ENCODE data around the gene CNTN4.
"Not testable (repeated sequence)": the region's sequence is repeated elsewhere in the genome, so short reads cannot be mapped to it uniquely, and the experiment has no call there.

Gene CNTN4

DNA sequence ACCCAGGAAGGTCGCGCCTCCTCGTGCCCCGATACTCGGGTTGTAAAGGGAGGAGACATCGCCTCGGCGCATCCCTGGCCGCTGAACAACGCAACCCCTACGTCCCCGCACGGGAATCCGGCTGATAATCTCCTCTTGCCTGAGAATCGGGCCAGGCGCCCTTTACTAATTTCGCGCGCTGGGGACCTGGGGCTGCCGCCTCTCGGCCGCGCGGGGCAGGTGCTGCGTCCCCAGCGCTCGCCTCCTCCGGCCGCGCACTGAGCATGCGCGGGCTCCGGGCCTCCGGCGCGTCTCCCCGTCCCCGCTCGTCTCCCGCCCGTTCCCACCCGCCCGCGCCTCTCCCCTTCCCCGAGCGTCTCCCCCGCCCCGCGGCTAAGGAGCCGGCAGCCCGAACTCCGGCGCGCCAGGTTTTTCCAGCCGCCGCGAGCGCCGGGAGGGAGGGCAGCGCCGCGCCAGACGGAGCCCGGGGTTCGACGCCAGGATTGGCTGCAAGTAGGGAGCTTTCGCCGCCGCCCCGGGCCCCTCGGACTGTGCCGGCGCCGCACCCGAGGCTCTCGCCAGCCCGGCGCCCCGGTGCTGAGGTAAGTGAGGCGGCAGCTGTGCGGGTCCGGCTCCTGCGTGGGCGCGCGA lies at the start of gene CNTN4:
CNTN4 (plus strand) TSS at position 469 of the 630 bp plus-strand sequence.
- DNase-seq: no peak

DNA sequence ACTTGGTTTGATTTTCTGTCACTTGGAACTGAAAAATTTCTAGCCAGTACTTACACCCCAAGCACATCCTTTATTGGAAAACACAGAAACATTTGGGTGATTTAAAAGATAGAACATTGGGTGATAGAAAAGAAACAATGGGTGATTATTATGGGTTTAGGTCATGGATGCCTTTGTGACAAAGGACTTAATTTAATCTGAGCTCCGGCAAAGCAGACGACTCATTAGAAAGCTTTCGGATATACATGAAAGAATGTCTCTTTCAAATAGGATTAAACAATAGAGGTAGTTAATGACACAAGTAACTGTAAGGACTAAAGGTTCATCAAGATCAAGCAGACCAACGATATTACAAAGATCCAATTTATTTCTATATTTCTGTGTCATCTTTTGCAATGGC lies 37.3 kb upstream of the CNTN4 start:
- DNase-seq: no peak

DNA sequence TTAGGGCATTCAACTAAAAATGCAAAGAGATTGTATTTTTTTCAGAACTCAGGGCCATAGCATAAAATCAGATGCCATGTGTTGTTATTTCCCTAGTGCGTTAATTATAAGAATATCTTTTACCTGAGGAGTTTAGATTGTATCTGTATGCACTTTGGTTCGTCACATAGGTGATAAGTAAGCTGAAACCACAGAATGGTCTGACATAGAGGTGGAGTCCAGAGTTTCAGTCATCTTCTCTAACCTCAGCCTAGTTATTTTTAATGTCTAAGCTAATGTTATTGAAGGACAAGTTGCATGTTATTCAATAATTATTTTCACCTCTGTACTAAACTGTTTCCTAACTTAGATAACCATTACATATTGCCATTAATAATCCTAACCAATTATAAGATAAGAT lies 27.1 kb upstream of the CNTN4 start:
- no peak for DNase-seq

DNA sequence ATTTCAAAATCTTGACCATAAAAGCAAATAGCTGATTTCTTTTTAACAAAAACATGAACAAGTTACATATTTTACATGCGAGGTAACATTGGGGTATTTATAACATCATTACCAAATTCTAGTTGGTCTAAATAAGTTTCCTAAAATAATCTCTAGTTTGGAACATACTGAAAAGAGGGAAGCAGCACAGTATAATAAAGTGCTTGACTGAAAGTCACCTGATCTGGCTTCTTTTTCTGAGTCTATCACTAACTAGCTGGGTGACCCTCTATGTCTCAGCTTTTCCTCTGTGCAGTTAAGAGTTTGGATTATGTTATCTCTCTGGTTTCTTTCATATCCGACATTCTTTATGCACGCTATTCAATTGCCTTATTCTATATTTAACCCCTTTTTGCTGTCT lies 19.8 kb upstream of the CNTN4 start:
- DNase-seq: no peak

DNA sequence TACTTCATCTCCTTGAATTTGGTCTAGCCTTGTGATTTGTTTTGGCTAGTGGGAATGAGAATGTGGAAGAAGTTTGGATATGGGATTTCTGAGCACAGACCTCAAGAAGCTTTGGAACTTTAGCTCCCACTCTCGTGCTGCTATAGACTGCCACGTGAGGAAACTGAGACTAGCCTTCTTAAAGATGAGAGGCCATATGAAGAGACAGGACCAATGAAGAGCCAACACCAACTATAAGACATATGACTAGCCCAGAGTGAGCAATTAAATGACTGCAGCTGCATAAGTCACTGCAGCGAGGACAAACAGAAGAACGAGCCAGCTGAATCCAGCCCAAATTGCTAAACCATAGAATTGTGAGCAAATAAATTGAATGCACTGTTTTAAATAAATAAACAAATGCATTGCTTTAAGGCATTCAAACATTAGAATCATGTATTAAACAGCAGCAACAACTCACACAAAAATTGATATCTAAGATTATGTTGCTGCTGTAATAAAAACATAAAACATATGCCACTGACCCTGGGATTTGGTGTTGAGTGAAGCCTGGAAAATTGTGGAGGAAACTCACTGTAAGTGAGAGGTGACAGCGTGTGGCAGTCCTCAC lies 15.7 kb upstream of the CNTN4 start:
- DNase-seq: no peak

DNA sequence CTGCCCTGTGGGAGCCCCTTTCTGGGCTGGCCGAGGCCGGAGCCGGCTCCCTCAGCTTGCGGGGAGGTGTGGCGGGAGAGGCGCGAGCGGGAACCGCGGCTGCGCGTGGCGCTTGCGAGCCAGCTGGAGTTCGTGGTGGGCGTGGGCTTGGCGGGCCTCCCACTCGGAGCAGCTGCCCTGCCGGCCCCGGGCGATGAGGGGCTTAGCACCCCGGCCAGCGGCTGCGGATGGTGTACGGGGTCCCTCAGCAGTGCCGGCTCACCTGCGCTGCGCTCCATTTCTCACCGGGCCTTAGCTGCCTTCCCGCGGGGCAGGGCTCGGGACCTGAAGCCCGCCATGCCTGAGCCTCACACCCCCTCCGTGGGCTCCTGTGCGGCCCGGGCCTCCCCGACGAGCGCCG lies 15.1 kb upstream of the CNTN4 start:
- not testable (repeated sequence) for DNase-seq

DNA sequence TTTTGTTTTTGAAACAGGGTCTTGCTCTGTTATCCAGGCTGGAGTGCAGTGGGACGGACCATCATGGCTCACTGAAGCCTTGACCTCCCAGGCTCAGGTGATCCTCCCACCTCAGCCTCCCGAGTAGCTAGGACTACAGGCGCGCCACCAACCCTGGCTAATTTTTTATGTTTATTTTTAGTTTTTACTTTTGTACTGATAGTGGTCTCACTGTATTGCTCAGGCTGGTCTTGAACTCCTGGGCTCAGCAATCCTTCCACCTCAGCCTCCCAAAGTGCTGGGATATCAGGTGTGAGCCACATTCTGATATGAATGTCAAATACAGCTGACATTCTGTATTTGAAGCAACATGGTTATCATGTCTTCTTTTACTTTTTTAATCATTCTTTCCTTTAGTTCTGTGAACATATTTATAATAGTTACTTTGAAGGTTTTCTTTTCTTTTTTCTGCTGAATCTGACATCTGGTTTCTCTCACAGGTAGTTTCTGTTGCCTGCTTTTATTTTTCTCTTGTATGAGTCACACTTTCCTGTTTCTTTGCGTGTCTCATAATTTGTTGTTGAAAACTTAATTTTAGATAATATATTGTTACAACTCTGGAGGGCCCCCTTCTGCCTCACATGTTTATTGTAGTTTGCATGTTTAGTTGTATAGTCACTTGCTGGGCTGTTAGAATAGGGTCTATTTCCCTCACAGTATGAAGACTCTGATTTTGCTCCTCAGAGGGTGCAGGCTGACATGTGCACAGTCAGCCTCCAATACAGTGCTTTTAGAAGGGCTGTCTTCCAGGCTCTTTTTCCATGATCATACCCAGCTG lies 8.4 kb upstream of the CNTN4 start:
- no peak for DNase-seq

DNA sequence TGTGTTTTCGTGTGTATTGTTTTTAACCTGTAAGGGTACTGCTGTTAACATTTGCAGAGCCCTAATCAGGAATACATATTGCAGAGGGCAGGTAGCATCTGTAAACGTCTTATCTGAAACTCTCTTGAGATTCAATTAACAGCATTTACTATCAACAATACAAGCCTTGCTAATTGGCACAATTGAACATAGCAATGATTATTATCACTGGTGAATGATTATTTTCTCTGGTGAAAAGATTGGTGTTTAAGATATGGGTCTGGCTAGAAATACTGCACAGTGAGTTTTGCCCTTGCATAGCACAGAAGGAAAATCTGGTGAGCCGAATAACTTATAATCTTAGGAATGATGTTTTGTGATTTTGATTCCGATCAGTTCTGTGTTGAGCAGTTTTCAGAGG lies 5.9 kb upstream of the CNTN4 start:
- no peak for DNase-seq

DNA sequence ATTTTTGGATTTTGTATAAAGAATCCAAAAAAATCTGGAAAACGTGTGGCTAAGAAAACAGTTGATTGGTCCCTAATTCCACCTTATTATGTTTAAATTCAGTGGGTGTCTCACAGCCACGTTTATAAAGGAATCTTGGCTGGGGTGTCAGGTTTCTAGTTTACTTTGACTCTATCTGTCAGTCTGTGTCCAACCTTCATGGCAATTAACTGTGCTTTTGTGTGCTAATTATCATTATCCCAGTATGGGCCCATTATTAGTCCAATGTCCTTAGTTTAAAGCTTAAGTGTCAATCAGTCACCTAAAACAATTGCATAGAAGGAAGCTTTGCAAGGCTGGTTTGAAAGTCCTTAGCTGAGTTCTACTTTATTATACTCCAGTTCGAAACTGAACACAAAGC lies 3.7 kb upstream of the CNTN4 start:
- no peak for DNase-seq

DNA sequence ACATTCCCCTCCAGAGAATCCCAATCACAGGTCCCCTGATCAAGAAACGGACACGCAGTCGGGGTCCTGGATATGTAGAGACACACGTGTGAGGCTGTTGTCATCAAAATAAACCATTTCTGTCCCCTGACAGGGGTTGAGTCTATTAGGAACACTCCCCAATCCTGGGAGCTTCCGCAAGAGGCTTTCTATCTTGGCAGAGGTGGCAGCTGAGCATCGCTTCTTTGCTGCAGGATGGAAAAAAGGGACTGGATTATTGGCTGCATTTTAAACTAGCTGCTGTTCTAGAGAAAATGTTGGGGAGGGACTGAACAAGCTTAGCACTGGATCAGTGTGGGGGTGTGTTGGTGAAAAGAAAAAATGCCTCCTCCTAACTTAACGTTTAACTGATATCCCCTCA lies 2.5 kb upstream of the CNTN4 start:
- DNase-seq: no peak

DNA sequence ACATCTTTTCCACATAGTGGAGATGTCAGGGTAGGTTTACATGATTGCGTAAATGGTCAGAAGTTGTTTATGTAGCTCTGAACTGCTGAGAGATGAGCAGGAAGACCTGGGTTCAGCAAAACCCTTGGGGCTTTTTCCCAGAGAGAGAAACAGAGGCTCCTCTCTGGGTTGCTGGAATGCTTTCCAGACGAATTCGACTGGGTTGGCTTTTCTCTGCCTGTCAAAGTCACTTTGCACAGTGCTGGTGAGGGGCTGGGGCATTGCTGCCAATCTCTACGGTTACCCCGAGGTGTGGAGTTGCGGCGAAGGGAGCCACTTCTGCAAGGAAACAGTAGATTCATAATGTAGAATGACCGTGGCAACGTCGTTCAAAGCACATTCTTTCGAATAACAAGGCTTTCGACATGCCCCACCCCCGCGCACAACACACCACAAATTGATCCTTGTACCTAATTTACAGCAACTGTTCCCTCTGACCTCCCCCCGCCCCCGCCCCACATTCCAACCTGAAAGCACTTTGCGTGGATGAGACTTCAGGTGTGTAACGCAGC lies 950 bp upstream of the CNTN4 start:
- DNase-seq: no peak

DNA sequence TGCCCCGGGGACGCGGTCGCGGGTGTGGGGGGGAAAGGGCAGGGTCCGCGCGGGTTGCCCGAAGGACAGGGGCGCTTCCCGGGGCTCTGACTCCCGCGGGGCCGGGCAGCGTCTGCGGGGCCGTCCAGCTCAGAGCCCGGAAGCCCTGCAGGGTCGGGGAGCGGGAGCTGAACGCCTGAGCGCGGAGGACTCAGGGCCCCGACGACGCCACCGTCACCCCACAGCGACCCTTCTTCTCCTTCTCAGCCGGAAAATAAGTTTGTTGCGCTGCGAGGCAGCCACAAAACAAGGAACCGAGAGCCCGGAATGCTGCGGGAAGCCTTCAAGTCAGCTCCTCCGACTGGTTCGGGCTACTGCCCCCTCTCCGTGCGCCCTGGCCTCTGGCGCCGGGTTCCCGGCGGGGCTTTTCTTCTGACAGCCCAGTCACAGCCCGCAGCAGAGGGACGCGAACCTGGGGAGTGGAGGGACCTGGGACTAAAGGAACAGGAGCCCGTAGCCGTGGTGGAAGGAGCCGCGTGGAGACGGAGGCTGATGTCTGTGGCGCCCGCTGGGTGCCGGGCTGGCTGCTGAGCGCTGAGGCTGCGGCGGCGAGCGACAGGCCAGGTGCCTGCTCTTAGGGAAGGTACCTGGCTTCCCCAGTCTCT lies 484 bp downstream of the CNTN4 start:
- no peak for DNase-seq

DNA sequence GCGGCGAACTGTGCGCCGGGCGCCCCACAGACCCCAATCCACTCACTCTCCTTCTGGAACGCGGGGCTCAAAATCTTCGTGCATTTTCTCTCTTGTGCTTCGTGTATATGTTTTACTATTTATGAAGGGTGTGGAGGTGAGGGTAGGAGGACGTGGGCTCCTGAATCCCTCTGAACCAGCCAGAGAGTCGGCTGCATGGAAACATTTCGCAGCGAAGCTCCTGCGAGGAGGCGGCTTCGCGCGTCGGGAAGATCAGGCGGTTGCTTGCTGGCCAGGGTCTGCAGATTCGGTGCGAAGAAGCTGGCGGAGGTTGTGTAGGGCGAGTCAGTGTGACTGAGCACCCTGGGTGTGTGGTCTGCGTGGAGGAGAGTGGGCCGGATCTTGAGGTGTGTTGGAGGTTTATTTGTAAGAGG lies 1.1 kb downstream of the CNTN4 start:
- DNase-seq: no peak

DNA sequence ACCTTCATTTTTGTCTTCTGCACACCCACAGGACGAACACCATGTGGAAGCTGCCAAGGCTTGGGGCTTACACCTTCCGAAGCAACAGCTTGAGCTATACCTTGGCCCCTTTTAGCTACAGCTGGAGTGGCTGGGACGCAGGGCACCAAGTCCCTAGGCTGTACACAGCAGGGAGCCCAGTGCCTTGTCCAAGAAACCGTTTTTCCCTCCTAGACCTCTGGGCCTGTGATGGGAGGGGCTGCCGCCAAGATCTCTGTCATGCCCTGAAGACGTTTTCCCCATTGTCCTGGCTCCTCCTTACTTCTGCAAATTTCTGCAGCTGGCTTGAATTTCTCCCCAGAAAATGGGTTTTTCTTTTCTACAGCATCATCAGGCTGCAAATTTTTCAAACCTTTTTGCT lies 7.8 kb downstream of the CNTN4 start:
- DNase-seq: no peak

DNA sequence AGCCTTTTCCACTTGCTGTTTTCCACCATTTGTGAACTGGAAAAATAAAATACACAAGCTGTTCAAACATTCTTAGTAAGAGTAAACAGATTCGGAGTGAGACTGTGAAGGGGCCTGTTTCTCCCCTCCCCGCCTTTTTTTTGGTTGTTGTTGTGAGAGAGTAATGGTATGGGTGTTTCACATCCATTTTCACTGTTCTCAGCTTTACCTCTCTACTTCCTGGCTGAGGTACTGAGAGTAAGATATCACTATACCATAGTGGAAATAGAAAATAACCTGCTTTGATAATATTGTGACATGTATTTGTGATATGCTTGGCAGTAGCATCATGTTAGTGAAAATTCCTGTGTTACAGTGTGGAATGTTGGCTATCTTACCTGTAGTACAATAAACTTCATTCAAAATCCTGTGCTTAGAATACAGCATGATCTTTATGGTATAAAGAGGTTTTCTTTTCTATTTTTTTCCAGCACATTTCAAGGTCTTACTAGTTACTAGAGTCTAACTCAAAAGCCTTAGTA lies 12.0 kb downstream of the CNTN4 start:
- DNase-seq: no peak

DNA sequence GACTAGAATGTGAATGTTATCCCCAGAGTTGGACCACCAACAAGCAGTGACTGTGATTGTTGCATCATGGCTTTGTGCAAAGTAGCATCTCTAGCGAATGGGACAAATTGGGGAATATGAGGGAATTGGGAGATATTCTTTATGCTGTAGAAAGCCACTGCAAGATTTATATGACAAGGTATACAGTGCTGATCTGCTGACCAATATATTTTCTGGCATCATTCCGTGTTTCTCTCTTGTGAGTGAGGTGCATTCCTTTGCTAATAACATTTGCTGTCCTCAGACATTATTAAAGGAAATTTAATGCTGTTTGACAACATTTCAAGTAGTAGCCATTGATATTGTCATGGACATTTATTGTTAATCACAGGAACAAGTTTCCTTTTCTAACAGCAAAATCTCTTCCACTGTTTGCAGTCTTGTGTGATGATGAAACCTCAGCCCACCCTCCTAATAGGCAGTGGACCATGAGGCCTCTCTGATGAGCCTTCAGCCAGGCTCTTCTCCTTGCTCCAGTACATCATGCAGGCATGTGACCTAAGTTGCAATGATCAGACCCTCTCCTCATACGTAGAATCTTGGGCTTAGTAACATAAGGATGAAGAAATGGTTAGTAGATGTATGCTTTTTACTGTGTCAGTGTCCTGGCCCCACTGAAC lies 16.1 kb downstream of the CNTN4 start:
- DNase-seq: no peak

DNA sequence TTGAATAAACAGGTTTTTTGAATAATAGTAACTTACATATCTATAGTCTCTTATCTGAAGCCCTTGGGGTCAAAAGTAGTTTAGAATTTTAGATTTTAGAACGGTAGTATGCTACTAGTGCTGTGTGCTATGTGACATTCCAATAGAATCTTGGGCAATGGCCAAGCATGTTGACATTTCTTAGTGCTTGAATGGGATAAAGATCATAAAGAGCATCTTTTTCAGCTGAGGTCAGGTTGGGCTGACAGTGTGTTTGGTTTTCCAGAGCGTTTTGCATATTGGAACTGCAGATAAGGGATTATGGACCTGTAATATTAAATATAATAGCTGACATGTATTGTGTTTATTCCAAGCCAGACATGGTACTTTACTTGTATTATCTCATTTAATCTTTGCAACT lies 32.1 kb downstream of the CNTN4 start:
- DNase-seq: no peak

DNA sequence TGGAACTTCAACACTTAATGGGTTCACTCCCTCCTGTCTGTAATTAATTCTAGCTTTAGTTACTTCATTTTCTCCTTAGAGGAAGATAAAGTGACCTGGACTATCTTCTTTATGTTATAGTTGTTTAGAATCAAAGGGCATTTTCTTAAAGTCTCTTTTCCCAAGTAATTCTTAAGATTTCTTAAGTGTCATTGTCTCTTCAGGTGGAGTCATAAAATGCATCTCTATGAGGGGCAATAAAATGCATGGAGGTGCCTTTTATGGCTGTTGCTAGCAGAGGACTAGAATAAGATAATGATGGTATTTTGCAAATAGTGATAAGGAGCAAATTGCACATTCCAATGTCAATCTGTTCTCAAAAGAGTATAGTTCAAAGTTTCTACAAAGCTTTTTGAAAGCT lies 34.5 kb downstream of the CNTN4 start:
- no peak for DNase-seq

DNA sequence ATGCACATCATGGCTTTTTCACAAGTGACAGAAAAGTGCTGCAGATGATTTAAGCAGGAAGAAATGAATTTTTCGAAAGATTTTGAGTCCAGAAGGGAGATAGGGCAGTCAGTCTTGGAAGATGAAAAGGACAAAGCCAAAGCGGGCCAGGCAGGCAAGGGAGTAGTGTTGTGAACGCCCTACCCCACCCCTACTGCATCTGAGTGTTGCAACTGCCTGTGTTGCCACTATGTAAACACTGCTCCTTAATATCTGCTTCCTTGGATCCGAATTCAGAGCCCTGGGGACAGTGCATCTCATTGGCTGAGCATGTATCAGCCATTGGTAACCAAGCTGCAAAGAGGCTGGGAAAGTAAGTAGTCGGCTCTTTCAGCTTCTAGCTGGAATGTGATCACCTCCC lies 39.0 kb downstream of the CNTN4 start:
- DNase-seq: no peak

DNA sequence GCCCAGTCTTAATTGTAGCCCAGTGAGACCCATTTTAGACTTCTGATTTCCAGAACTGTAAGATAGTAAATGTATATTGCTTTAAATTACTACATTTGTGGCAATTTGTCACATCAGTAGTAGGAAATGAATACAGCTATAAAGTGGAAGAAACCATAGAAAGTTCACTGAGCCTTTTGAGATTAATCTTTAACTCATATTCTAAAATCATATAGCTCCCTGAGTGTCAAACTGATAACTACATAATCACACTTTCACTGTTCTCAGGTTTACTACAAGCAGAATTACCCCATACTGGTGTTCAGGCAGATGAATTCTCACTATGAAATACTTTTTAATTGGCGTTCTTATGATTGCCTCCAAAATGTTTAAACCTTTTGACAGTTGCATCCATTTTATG lies 42.8 kb downstream of the CNTN4 start:
- no peak for DNase-seq

DNA sequence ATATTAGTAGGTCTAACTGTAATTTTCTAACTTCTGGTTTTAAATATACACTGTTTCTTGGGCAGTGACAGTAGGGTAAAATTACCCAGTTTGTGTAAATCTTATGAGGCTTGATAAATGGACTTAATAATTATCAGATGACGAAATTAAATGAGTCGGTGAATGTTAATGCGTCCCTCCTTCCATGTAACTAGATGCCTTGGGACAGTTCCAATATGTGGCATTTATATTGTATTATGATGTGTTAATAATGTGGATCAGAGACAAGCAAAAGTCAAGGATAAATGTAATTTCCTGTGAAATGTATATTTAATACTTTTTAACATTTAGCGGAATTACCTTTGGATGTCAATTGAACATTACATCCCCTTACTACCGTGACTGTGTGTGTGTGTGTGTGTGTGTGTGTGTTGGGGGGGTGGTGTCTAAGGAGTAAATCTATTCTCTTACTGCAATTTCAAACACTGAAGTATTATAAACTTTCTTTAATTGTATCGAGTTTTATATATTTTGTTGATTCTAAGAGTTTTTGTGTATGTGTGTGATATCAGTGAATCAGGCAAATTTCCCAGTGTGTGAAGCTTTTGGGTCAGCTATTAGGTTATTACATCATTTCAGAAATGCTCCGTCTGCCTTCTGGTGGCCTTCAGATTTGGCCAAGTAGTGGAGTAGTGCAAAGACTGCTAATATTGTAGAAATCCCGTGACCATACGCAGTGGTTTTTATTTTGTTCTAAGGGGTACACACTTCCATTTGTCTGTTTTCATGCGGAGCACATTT lies 50.1 kb downstream of the CNTN4 start:
- no peak for DNase-seq

DNA sequence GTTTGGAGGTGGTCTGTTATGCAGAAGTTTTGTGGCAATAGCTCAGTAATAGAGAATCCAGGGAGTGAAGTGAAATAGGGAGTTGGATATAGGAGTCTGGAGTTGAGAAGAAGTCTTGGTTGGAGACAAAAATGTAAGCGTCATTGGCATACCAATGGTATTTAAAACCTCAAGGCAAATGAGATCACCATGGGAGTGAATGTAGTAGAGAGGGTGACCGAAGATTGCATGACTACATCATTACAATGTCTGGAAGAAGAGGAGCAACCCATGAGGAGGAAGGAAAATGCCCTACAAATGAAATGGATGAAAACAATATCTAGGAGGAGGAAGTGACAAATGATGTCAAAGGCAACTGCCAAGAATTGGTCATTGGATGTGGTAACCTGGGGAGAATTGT lies 54.4 kb downstream of the CNTN4 start:
- DNase-seq: no peak
